Measurements from ENCODE around the gene ERFE. TPM values are rescaled to one million over a fixed set of nuclear protein-coding genes. Genes with fewer than 3 reads are reported as not detected.

Gene ERFE
- total RNA-seq, 4 donors from 2014 or later: 0.19 TPM; not detected in 3

GRCh38 chr2:238116298-238117198, 42.2 kb upstream of the ERFE start:
- no peak overlapping the region for H3K27ac ChIP-seq
- no peaks in the 10 kb centered on the region for H3K36me3 ChIP-seq
- peaks cover 0 to 47% (median 0%) of the 10 kb centered on the region in 4 donors for H3K27me3 ChIP-seq
- H3K4me1 ChIP-seq: peaks cover 0 to 8% (median 0%) of the 10 kb centered on the region in 3 donors
- WGBS, 2 donors: 86 to 88% methylated on average over 5 to 10 of the region's 21 CpGs
- no peak for TF ChIP-seq POLR2A (IDR thresholded peaks at IDR 0.05)
- TF ChIP-seq, protein P1, sequence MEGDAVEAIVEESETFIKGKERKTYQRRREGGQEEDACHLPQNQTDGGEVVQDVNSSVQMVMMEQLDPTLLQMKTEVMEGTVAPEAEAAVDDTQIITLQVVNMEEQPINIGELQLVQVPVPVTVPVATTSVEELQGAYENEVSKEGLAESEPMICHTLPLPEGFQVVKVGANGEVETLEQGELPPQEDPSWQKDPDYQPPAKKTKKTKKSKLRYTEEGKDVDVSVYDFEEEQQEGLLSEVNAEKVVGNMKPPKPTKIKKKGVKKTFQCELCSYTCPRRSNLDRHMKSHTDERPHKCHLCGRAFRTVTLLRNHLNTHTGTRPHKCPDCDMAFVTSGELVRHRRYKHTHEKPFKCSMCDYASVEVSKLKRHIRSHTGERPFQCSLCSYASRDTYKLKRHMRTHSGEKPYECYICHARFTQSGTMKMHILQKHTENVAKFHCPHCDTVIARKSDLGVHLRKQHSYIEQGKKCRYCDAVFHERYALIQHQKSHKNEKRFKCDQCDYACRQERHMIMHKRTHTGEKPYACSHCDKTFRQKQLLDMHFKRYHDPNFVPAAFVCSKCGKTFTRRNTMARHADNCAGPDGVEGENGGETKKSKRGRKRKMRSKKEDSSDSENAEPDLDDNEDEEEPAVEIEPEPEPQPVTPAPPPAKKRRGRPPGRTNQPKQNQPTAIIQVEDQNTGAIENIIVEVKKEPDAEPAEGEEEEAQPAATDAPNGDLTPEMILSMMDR (IDR thresholded peaks at IDR 0.05): no peak
- H3K9me3 ChIP-seq: peaks cover 0 to 9% (median 4%) of the 10 kb centered on the region in 3 donors
- H3K4me3 ChIP-seq: no peak overlapping the region
- no peak for DNase-seq
- intact Hi-C loops (cut with DNase I): no loop called here

DNA sequence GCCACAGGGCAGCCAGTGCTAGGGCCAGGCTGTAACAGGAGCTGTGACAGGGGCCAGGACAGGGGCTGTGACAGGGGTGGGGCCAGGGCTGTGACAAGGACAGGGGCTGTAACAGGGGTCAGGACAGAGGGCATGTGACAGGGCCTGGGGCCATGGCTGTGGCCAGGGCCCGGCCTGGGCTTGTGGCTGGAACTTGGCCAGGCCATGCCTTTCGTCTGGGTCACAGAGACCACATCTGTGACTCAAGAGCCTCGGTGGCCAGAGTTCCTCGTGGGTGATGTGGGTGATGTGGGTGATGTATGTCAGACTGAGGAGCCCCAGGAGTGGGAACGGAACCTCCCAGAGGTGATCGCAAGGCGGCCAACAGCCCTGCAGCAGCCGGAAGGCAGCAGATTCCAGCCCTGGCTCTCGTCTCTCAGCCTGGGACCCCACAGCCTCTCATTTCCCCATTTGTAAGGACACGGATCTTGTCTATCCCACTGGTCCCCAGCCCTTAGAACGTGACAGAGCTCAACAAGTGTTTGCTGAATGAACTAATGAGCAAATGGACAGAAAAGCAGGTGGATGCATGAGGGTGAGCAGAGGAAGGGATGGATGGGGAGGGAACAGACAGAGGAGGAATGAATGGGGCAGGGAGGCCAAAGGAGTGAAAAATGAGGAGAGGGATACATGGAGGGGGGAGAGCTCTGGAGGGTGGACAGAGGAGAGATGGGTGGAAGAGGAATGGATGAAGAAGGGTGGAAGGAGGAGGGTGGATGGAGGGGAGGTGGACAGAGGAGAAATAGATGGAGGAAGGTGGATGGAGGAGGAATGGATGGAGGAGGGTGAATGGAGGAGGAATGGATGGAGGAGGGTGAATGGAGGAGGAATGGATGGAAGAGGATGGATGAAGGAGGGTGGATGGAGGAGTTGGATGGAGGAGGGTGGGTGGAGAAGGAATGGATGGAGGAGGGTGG, 41.3 kb upstream of the ERFE start:
- H3K36me3 ChIP-seq: no peaks in the 10 kb centered on the region
- intact Hi-C loops (cut with DNase I): no loop called here
- H3K27me3 ChIP-seq: peaks cover 0 to 52% (median 0%) of the 10 kb centered on the region in 4 donors
- H3K9me3 ChIP-seq: peaks cover 0 to 6% (median 3%) of the 10 kb centered on the region in 3 donors
- no peak overlapping the region for H3K27ac ChIP-seq
- no peak for TF ChIP-seq POLR2A (IDR thresholded peaks at IDR 0.05)
- TF ChIP-seq, protein P1 (IDR thresholded peaks at IDR 0.05): no peak
- 56 to 65% methylated on average over 10 to 11 of the region's 11 CpGs for WGBS, 2 donors
- DNase-seq: no peak
- peaks cover 0 to 8% (median 0%) of the 10 kb centered on the region in 3 donors for H3K4me1 ChIP-seq
- H3K4me3 ChIP-seq: no peak overlapping the region

DNA sequence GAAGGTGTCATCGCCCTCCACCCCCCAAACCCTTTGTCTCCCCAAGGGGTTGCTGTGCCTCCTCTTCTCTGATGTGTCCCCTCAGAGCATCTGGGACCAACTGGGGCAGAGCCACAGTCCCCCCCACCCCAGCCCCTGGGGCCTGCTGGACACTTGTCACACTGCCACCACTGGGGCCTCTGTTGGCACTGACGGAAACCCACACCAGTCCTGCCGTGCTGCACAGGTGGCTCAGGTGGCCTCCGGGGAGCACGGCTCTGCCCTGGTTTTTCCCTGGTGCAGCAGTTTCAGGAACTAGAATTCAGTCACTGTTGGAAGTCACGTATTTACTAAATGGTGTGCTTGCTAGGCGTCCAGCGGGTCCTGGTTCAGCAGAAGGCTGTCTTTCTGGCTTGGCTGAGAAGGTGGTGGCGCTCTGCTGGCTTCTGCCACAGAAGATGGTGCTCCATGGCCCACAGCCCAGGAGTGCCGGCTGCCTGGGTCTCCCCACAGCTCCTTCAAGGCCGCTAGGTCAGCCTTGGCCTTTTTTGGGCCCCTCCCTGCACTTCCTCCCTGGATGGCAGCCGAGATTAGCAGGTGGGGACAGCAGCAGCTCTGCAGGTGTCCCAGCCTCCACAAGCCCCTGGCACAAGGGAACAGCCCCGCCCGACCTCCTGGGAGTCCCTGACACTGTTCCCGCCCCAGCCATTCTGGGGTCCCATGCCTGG, 38.9 kb upstream of the ERFE start:
- Histone ChIP-seq H3K4me1 (peaks cover 0 to 8% (median 0%) of the 10 kb centered on the region in 3 donors), H3K27ac (no peak overlapping the region), H3K27me3 (peaks cover 0 to 49% (median 0%) of the 10 kb centered on the region in 4 donors), H3K36me3 (no peaks in the 10 kb centered on the region), H3K9me3 (no peaks in the 10 kb centered on the region), H3K4me3 (no peak overlapping the region)
- intact Hi-C loops (cut with DNase I): no loop called here
- WGBS, 2 donors: 34 to 65% methylated on average over 4 to 6 of the region's 15 CpGs
- DNase-seq: no peak
- TF ChIP-seq POLR2A (IDR thresholded peaks at IDR 0.05): no peak
- TF ChIP-seq, protein P1 (IDR thresholded peaks at IDR 0.05): no peak

- Histone ChIP-seq H3K27ac (no peak overlapping the region), H3K9me3 (no peaks in the 10 kb centered on the region), H3K4me3 (no peak overlapping the region), H3K36me3 (no peaks in the 10 kb centered on the region), H3K27me3 (peaks cover 0 to 42% (median 0%) of the 10 kb centered on the region in 4 donors), H3K4me1 (peaks cover 0 to 8% (median 0%) of the 10 kb centered on the region in 3 donors)
- no peak for DNase-seq
- TF ChIP-seq, protein P1 (IDR thresholded peaks at IDR 0.05): no peak
- no peak for TF ChIP-seq POLR2A (IDR thresholded peaks at IDR 0.05)
- intact Hi-C loops (cut with DNase I): no loop called here
- 34 to 42% methylated on average over 5 to 9 of the region's 30 CpGs for WGBS, 2 donors
Observed at GRCh38 chr2:238120463-238121298, 38.1 kb upstream of the ERFE start.

Measured in esophagus squamous epithelium (tissue), 5 donors.